Measurements from ENCODE around the gene MAP1B.

The MAP1B gene

GRCh38 chr5:72145348-72145747 lies 38.1 kb downstream of the MAP1B start:
- DNase-seq (ENCODE audit: low read depth), result no peak
- TF ChIP-seq, protein P1, sequence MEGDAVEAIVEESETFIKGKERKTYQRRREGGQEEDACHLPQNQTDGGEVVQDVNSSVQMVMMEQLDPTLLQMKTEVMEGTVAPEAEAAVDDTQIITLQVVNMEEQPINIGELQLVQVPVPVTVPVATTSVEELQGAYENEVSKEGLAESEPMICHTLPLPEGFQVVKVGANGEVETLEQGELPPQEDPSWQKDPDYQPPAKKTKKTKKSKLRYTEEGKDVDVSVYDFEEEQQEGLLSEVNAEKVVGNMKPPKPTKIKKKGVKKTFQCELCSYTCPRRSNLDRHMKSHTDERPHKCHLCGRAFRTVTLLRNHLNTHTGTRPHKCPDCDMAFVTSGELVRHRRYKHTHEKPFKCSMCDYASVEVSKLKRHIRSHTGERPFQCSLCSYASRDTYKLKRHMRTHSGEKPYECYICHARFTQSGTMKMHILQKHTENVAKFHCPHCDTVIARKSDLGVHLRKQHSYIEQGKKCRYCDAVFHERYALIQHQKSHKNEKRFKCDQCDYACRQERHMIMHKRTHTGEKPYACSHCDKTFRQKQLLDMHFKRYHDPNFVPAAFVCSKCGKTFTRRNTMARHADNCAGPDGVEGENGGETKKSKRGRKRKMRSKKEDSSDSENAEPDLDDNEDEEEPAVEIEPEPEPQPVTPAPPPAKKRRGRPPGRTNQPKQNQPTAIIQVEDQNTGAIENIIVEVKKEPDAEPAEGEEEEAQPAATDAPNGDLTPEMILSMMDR (IDR thresholded peaks at IDR 0.05; ENCODE audit: insufficient read depth, low read depth, low read length, missing control alignments), result no peak
- H3K4me3 ChIP-seq (ENCODE audit: low read depth, low read length), result no peak overlapping the region

DNA sequence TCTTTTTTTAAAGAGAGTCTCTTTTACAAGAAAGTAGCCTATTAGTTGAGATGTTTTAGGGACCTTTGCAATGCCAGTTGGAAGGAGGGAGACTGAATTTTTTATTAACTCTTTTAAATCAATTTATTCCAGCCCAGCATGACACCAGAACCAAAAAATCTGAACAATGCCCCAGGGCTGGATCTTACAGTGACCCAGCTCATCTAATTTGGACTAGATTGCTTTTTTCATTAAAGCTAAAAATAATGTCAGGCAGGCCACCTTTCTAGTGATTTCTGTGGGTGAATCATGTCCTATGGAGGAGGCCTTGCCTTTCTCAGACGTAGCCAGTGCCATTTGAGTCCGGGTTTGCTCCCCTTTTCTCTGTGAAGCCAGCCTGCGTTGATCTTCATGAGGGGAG lies 38.8 kb downstream of the MAP1B start:
- H3K4me3 ChIP-seq (ENCODE audit: low read depth, low read length), result no peak overlapping the region
- TF ChIP-seq, protein P1 (IDR thresholded peaks at IDR 0.05; ENCODE audit: insufficient read depth, low read depth, low read length, missing control alignments), result no peak
- DNase-seq (ENCODE audit: low read depth), result no peak

DNA sequence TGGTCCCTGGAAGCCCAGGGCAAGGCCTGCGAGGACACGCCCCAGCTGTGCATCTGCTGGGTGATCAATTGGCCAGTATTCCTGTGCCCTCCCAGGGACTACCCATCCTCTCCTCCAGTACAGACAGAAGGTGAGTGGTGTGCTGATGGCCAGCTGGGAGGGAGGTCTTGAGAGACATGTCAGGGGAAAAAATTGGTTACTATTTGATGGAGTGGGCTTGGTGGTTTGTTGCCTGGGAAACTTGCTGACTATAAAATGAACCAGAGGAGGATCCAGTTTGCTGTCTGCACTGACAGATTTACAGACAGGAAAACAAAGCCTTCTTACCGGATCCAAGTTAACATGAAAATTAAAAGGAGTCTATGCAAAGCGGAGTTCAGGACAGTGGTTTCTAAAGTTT lies 40.3 kb downstream of the MAP1B start:
- DNase-seq (ENCODE audit: low read depth), result no peak
- TF ChIP-seq, protein P1 (IDR thresholded peaks at IDR 0.05; ENCODE audit: insufficient read depth, low read depth, low read length, missing control alignments), result no peak
- H3K4me3 ChIP-seq (ENCODE audit: low read depth, low read length), result no peak overlapping the region

DNA sequence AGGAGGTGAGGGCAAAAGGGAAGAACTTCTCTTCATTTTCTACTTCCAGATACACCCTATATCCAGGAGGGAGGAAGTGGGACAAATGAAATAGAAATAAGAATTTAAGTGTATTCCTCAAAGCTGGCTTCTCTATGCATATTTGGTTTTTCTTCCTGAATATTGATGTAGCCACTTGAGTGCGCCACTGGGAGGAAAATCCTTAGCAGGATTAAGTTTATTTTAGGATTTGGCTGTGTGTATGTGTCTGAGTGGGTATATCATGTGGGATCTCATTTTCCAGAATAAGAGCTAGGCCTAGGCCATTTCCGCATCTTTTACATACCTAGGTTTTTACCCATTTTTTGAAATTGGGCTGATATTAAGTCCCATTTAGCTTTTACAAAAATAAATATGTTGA lies 42.5 kb downstream of the MAP1B start:
- TF ChIP-seq, protein P1 (IDR thresholded peaks at IDR 0.05; ENCODE audit: insufficient read depth, low read depth, low read length, missing control alignments), result no peak
- DNase-seq (ENCODE audit: low read depth), result no peak
- H3K4me3 ChIP-seq (ENCODE audit: low read depth, low read length), result no peak overlapping the region

DNA sequence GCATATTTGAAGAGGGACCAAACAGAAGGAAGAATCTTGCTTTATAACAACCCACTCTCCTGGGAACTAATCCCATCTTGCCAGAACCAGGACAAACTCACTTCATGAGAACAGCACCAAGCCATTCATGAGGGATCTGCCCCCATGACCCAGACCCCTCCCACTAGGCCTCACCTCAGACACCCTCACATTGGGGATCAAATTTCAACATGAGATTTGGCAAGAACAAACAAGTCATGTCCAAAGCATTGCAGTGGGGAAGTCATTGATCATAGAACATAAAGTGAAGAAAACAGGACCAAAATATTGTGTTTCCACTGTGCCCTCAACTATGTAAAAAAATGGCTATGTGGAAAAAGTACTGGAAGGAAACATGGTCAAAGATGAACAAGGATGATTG lies 43.9 kb downstream of the MAP1B start:
- TF ChIP-seq, protein P1 (IDR thresholded peaks at IDR 0.05; ENCODE audit: insufficient read depth, low read depth, low read length, missing control alignments), result no peak
- no peak overlapping the region for H3K4me3 ChIP-seq (ENCODE audit: low read depth, low read length)
- no peak for DNase-seq (ENCODE audit: low read depth)

DNA sequence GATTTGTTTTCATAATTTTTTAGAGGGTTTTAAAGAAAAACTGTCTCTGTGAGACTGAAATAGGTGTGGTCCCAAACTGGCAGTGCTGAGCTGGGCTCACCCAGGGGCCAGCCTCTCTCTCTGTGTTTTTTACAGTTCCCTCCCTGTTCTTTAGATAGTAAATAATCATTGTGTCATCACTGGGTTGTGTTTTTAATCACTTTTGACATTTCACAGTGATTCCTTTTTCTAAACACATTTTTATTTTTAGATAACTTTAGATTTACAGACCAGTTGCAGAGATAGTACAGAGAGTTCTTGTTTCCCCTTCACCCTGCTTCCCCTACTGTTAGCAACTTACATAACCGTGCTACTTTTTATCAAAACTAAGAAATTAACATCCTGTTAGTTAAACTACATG lies 44.4 kb downstream of the MAP1B start:
- DNase-seq (ENCODE audit: low read depth), result peak; percentile 3
- no peak overlapping the region for H3K4me3 ChIP-seq (ENCODE audit: low read depth, low read length)
- TF ChIP-seq, protein P1 (IDR thresholded peaks at IDR 0.05; ENCODE audit: insufficient read depth, low read depth, low read length, missing control alignments), result no peak

- no peak overlapping the region for H3K4me3 ChIP-seq (ENCODE audit: low read depth, low read length)
- no peak for DNase-seq (ENCODE audit: low read depth)
- TF ChIP-seq, protein P1 (IDR thresholded peaks at IDR 0.05; ENCODE audit: insufficient read depth, low read depth, low read length, missing control alignments), result no peak
Measured at GRCh38 chr5:72152545-72152944, 45.3 kb downstream of the MAP1B start.
